Mesothelial cell of epicardium (in vitro differentiated cells): ENCODE results near the gene PI3. TPM values are rescaled to one million over a fixed set of nuclear protein-coding genes. Genes with fewer than 3 reads are reported as not detected.
"Not testable (repeated sequence)": the region's sequence is repeated elsewhere in the genome, so short reads cannot be mapped to it uniquely, and the experiment has no call there.

Source experiments
- DNase-seq, 2 experiments: peaks; one replicate each; pipeline ENCODE4 v3.0.0; 2021; ENCODE audit warnings: low spot score in 2 of 2; ENCODE audit not compliant: unreplicated experiment in 2 of 2
- H3K27ac Mint-ChIP-seq: 2 replicates; pipeline ENCODE4 v1.8.0; 2021; ENCODE audit warnings: mixed read lengths
- H3K27me3 Mint-ChIP-seq: 2 replicates; pipeline ENCODE4 v1.8.0; 2021; ENCODE audit warnings: low read depth, mixed read lengths
- H3K36me3 Mint-ChIP-seq: 2 replicates; pipeline ENCODE4 v1.8.0; 2021; ENCODE audit warnings: mixed read lengths
- H3K4me1 Mint-ChIP-seq: 2 replicates; pipeline ENCODE4 v1.8.0; 2021; ENCODE audit warnings: mixed read lengths
- H3K4me3 Mint-ChIP-seq: 2 replicates; pipeline ENCODE4 v1.8.0; 2021; ENCODE audit warnings: mild to moderate bottlenecking, moderate library complexity, mixed read lengths
- H3K9me3 Mint-ChIP-seq: 2 replicates; pipeline ENCODE4 v1.8.0; 2021; ENCODE audit warnings: mixed read lengths
- total RNA-seq: library from RNA; stranded (reverse); gene quantifications from 3 replicates; pipeline ENCODE4 v1.2.1, GENCODE V29; 2021
- TF ChIP-seq, protein P1 (sequence below): fragments of 200-600 bp; sonication (generic); IDR thresholded peaks from one replicate; pipeline ENCODE4 v1.5.0; 2021; ENCODE audit warnings: antibody characterized with exemption; ENCODE audit not compliant: unreplicated experiment

The PI3 gene
- total RNA-seq, 1 donor from 2014 or later, result not detected

DNA sequence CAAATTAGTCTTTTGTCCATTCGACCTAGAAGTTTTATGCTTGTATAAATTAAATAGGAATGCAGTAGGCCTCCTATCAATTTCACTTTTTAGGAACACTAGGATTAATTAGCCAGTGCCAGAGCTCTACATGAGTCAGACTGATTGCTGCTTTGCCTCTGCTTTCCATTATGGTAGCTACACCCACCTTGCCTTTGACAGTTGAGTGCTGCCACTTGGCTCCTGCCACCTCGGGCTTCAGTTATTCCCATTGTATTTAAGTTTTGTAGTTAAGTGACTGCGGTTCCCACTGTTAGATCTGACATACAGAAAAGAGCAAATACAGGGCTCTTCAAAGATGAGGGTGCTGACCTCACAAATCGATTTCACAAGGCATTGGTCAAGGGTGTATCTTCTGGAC is 33.9 kb upstream of the PI3 start:
- TF ChIP-seq, protein P1, sequence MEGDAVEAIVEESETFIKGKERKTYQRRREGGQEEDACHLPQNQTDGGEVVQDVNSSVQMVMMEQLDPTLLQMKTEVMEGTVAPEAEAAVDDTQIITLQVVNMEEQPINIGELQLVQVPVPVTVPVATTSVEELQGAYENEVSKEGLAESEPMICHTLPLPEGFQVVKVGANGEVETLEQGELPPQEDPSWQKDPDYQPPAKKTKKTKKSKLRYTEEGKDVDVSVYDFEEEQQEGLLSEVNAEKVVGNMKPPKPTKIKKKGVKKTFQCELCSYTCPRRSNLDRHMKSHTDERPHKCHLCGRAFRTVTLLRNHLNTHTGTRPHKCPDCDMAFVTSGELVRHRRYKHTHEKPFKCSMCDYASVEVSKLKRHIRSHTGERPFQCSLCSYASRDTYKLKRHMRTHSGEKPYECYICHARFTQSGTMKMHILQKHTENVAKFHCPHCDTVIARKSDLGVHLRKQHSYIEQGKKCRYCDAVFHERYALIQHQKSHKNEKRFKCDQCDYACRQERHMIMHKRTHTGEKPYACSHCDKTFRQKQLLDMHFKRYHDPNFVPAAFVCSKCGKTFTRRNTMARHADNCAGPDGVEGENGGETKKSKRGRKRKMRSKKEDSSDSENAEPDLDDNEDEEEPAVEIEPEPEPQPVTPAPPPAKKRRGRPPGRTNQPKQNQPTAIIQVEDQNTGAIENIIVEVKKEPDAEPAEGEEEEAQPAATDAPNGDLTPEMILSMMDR, result no peak

DNA sequence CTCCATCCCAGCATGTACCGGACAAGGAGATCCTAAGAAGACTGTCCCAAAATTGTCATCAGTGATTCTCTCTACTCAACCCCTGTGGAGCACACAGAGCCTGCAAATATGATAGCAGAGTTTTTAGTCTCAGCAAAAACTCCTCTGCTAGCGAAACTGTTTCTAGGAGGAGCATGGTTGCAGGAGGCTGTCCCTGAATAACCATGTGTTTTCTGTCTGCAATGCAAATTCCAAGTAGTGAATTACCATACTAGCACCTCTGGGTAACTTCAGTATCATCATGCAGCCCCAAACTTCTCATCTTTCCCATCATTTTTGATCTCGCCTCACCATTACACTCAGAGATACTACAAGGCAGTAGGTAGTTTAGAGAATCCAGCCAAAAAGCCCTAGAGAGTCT is 25.6 kb upstream of the PI3 start:
- H3K27me3 Mint-ChIP-seq, result peaks cover 87% of the 10 kb centered on the region
- H3K4me1 Mint-ChIP-seq, result no peaks in the 10 kb centered on the region
- H3K27ac Mint-ChIP-seq, result no peak overlapping the region
- TF ChIP-seq, protein P1, result no peak
- H3K36me3 Mint-ChIP-seq, result no peaks in the 10 kb centered on the region
- no peak for DNase-seq
- H3K9me3 Mint-ChIP-seq, result no peaks in the 10 kb centered on the region
- no peak overlapping the region for H3K4me3 Mint-ChIP-seq

More for the DNA sequence above, 33.9 kb upstream of the PI3 start:
- Mint-ChIP-seq H3K4me3 (no peak overlapping the region), H3K27ac (no peak overlapping the region), H3K36me3 (no peaks in the 10 kb centered on the region), H3K4me1 (no peaks in the 10 kb centered on the region), H3K9me3 (no peaks in the 10 kb centered on the region), H3K27me3 (peaks cover 38% of the 10 kb centered on the region)
- DNase-seq, result no peak

DNA sequence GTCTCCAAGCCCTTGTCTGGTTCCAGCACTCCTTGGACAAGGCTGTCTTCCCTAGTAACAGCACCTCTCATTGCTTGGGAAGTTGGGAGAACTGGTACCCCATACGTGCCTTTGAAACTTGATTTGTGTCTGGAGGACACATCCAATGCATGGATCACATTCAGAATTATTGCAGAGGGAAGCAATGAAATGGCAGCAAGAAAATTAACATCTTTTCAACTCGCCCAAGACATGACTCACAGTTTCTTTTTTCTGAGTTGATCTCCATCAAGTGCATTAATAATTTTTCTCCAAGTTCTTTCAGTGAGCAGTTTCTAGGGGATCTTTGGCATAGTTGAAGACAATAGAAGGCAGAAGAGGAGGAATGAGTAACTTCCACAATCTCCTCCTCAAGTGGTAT is 22.3 kb upstream of the PI3 start:
- no peaks in the 10 kb centered on the region for H3K36me3 Mint-ChIP-seq
- peaks cover 8% of the 10 kb centered on the region for H3K9me3 Mint-ChIP-seq

DNA sequence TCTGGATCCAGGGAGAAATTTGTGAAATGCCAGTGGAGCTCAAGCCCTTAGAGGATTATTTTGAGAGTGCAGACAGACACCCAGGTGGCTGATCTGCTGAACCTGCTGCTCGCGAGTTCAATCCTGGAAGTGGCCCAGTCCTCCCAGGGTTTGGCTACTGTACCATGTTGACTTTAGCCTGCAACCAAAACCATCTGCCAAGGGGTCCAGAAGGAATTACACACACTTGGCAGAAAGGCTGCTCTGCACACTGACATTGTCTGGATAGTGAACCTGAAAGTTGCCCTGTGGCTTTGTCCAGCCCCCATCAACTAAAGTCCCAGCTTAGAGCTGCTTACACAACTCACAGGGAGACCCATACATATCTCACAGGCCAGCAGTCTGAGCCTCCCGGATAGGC is 21.6 kb upstream of the PI3 start:
- H3K4me1 Mint-ChIP-seq, result no peaks in the 10 kb centered on the region
- TF ChIP-seq, protein P1, result no peak
- no peak for DNase-seq
- peaks cover 70% of the 10 kb centered on the region for H3K27me3 Mint-ChIP-seq
- H3K27ac Mint-ChIP-seq, result no peak overlapping the region
- H3K4me3 Mint-ChIP-seq, result no peak overlapping the region
- peaks cover 8% of the 10 kb centered on the region for H3K9me3 Mint-ChIP-seq
- H3K36me3 Mint-ChIP-seq, result no peaks in the 10 kb centered on the region

More for the DNA sequence above, 22.3 kb upstream of the PI3 start:
- Mint-ChIP-seq H3K27ac (no peak overlapping the region), H3K4me1 (no peaks in the 10 kb centered on the region), H3K4me3 (no peak overlapping the region), H3K27me3 (peaks cover 74% of the 10 kb centered on the region)
- DNase-seq, result no peak
- TF ChIP-seq, protein P1, result no peak

DNA sequence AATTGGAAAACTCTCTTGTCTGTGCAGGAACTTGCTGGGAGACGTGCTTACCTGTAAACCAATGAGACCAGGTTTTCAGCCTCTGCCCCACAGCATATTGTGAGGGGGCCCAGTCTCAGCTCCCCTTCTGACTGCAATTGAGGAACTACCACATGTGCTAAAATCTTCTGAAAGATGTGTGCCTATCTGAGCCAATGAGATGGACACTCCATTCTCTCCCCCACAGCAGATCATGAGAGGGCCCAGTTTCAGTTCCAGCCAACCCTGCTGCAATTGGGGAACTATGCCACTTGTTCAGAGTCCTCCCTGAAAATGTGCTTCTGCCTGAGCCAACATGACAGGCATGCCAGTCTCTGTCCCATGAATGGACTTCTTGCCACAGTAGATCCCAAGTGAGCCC is 20.9 kb upstream of the PI3 start:
- no peak overlapping the region for H3K27ac Mint-ChIP-seq
- H3K9me3 Mint-ChIP-seq, result peaks cover 13% of the 10 kb centered on the region
- no peaks in the 10 kb centered on the region for H3K36me3 Mint-ChIP-seq
- TF ChIP-seq, protein P1, result no peak
- no peak overlapping the region for H3K4me3 Mint-ChIP-seq
- H3K27me3 Mint-ChIP-seq, result peaks cover 72% of the 10 kb centered on the region
- H3K4me1 Mint-ChIP-seq, result no peaks in the 10 kb centered on the region
- DNase-seq, result no peak

DNA sequence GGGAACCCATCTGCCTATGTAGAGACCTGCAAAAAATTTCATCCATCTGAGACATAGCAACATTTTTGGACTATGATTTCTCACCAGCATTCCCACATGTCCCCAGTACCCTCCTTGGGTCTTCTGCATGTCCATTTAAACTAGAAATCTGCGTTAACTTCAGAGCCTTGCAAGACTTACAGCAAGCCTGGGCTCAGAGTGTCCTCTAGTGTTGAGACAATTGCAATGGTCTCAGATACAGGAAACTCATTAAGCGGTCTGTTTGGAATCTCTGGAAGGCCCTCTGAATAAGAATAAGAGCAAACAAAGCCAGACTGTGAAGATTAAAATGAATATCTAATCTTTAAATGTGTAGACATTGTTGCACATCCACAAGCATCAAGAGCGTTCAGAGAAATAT is 20.5 kb upstream of the PI3 start:
- Mint-ChIP-seq H3K9me3 (peaks cover 17% of the 10 kb centered on the region), H3K4me1 (no peaks in the 10 kb centered on the region), H3K27ac (no peak overlapping the region), H3K27me3 (peaks cover 68% of the 10 kb centered on the region), H3K36me3 (no peaks in the 10 kb centered on the region), H3K4me3 (no peak overlapping the region)
- no peak for DNase-seq
- TF ChIP-seq, protein P1, result no peak

DNA sequence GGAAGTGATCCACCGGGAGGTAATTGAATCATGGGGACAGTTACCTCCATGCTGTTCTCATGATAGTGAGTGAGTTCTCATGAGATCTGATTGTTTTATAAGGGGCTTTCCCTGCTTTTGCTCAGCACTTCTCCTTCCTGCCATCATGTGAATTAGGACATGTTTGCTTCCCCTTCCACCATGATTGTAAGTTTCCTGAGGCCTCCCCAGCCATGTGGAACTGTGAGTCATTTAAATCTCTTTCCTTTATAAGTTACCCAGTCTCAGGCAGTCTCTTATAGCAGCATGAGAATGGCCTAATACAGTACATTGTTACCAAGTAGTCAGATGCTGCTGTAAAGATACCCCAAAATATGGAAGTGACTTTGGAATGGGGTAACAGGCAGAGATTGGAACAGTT is 19.9 kb upstream of the PI3 start:
- H3K36me3 Mint-ChIP-seq, DNase-seq, H3K27ac Mint-ChIP-seq, H3K4me1 Mint-ChIP-seq, H3K4me3 Mint-ChIP-seq: not testable (repeated sequence)
- H3K27me3 Mint-ChIP-seq, result peaks cover 62% of the 10 kb centered on the region
- H3K9me3 Mint-ChIP-seq, result peaks cover 19% of the 10 kb centered on the region
